OCI-LY1 (cell line): ENCODE data around the gene RAET1L.
"Not testable (repeated sequence)": the region's sequence is repeated elsewhere in the genome, so short reads cannot be mapped to it uniquely, and the experiment has no call there.

Source experiments
- H2AFZ ChIP-seq: fragments of 200-600 bp; sonication (generic), shearing (Covaris generic); 2 replicates; pipeline ENCODE4 v1.6.0; 2014; ENCODE audit warnings: antibody characterized with exemption, mild to moderate bottlenecking, low read length
- H3F3A ChIP-seq: fragments of 200-600 bp; sonication (generic), shearing (Covaris generic); 2 replicates; pipeline ENCODE4 v1.6.0; 2014; ENCODE audit warnings: mild to moderate bottlenecking, antibody characterized with exemption, low read length, moderate library complexity; ENCODE audit not compliant: insufficient read depth
- H3K27ac ChIP-seq: fragments of 200-600 bp; sonication (generic); 2 replicates; pipeline ENCODE4 v1.5.1; 2014; ENCODE audit warnings: low read length, mixed run types, mild to moderate bottlenecking, low read depth; ENCODE audit not compliant: poor library complexity, severe bottlenecking
- H3K27me3 ChIP-seq: fragments of 200-600 bp; sonication (generic); 2 replicates; pipeline ENCODE4 v1.6.0; 2014; ENCODE audit warnings: antibody characterized with exemption, mild to moderate bottlenecking, low read length, moderate library complexity; ENCODE audit not compliant: insufficient read depth
- H3K36me3 ChIP-seq: fragments of 200-600 bp; sonication (generic); 2 replicates; pipeline ENCODE4 v1.6.1; 2014; ENCODE audit warnings: mild to moderate bottlenecking, antibody characterized with exemption, low read length, moderate library complexity, mixed read lengths; ENCODE audit not compliant: insufficient read depth
- H3K4me1 ChIP-seq: fragments of 200-600 bp; sonication (generic); 2 replicates; pipeline ENCODE4 v1.5.1; 2014; ENCODE audit warnings: mild to moderate bottlenecking, low read length, moderate library complexity; ENCODE audit not compliant: insufficient read depth, severe bottlenecking
- H3K4me2 ChIP-seq: fragments of 200-600 bp; sonication (generic), shearing (Covaris generic); 2 replicates; pipeline ENCODE4 v1.6.1; 2014; ENCODE audit warnings: low read length
- H3K4me3 ChIP-seq: fragments of 200-600 bp; sonication (generic); 2 replicates; pipeline ENCODE4 v1.5.1; 2014; ENCODE audit warnings: low read length, low read depth, mild to moderate bottlenecking, mixed read lengths; ENCODE audit not compliant: poor library complexity, severe bottlenecking
- H3K79me2 ChIP-seq: fragments of 200-600 bp; shearing (Covaris generic); 2 replicates; pipeline ENCODE4 v1.6.1; 2016; ENCODE audit warnings: mixed run types, low read length, mixed read lengths; ENCODE audit not compliant: insufficient read depth
- H3K9ac ChIP-seq: fragments of 200-600 bp; sonication (generic), shearing (Covaris generic); 2 replicates; pipeline ENCODE4 v1.6.1; 2014; ENCODE audit warnings: mild to moderate bottlenecking, low read length, mixed read lengths
- H3K9me2 ChIP-seq: fragments of 200-600 bp; sonication (generic), shearing (Covaris generic); 2 replicates; pipeline ENCODE4 v1.6.1; 2014; ENCODE audit warnings: low read depth, mild to moderate bottlenecking, low read length, mixed read lengths
- H3K9me3 ChIP-seq: fragments of 200-600 bp; shearing (Covaris generic); 2 replicates; pipeline ENCODE4 v1.6.1; 2014; ENCODE audit warnings: low read length, mixed read lengths
- H4K20me1 ChIP-seq: fragments of 200-600 bp; sonication (generic), shearing (Covaris generic); 2 replicates; pipeline ENCODE4 v1.6.0; 2016; ENCODE audit warnings: mild to moderate bottlenecking, low read length; ENCODE audit not compliant: insufficient read depth
- EZH2 ChIP-seq: fragments of 200-600 bp; sonication (generic), shearing (Covaris generic); IDR thresholded peaks from 2 replicates; pipeline ENCODE4 v1.8.0; 2017; ENCODE audit warnings: borderline replicate concordance, mixed run types, mild to moderate bottlenecking, antibody characterized with exemption, low read length, moderate library complexity, mixed read lengths
- TF ChIP-seq, protein P1 (sequence below): fragments of 200-600 bp; sonication (generic), shearing (Covaris generic); IDR thresholded peaks from 2 replicates; pipeline ENCODE4 v1.5.1; 2017; ENCODE audit warnings: mild to moderate bottlenecking, antibody characterized with exemption, low read length, moderate library complexity, mixed read lengths

Gene RAET1L

GRCh38 chr6:150063640-150064039 lies 38.3 kb upstream of the RAET1L start:
- Histone ChIP-seq H3K9me3 (no peaks in the 10 kb centered on the region), H3K4me2 (no peak overlapping the region), H2AFZ (no peak overlapping the region), H3K79me2 (no peaks in the 10 kb centered on the region), H3K9ac (no peak overlapping the region), H4K20me1 (no peaks in the 10 kb centered on the region), H3K27me3 (peaks cover 5% of the 10 kb centered on the region; the same call in 1 of the 2 replicates), H3K27ac (no peak overlapping the region), H3K4me1 (peaks cover 10% of the 10 kb centered on the region), H3K4me3 (no peak overlapping the region), H3F3A (no peaks in the 10 kb centered on the region), H3K36me3 (no peaks in the 10 kb centered on the region; the same call in 1 of the 2 replicates), H3K9me2 (no peaks in the 10 kb centered on the region)
- TF ChIP-seq EZH2, result no peak
- TF ChIP-seq, protein P1, sequence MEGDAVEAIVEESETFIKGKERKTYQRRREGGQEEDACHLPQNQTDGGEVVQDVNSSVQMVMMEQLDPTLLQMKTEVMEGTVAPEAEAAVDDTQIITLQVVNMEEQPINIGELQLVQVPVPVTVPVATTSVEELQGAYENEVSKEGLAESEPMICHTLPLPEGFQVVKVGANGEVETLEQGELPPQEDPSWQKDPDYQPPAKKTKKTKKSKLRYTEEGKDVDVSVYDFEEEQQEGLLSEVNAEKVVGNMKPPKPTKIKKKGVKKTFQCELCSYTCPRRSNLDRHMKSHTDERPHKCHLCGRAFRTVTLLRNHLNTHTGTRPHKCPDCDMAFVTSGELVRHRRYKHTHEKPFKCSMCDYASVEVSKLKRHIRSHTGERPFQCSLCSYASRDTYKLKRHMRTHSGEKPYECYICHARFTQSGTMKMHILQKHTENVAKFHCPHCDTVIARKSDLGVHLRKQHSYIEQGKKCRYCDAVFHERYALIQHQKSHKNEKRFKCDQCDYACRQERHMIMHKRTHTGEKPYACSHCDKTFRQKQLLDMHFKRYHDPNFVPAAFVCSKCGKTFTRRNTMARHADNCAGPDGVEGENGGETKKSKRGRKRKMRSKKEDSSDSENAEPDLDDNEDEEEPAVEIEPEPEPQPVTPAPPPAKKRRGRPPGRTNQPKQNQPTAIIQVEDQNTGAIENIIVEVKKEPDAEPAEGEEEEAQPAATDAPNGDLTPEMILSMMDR, result no peak

DNA sequence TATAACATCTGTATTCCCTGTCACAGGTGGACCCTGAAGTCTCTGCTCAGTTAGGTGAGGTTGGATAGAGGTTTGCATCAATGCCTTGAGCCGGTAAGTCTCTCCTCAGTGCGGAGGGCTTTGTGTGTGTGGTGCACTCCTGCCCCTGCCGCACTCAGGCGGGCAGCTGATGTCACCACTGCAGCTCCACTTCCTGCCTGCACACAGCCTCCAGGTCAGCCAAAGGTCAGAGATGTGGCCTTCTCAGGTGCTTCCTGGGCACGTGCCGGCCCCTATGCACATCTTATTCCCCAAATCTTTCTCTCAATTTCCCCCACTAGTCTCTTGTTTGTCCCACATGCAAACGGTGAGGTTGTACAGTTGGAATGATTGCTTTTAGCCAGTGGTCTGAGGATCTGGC lies 34.6 kb upstream of the RAET1L start:
- H3K27me3 ChIP-seq, H3K4me3 ChIP-seq, H3F3A ChIP-seq, H3K4me1 ChIP-seq, H3K9me2 ChIP-seq, H2AFZ ChIP-seq, H4K20me1 ChIP-seq, H3K4me2 ChIP-seq, H3K9me3 ChIP-seq, H3K27ac ChIP-seq, H3K9ac ChIP-seq, H3K36me3 ChIP-seq, H3K79me2 ChIP-seq: not testable (repeated sequence)

- Histone ChIP-seq H3K27me3 (peaks cover 5% of the 10 kb centered on the region; the same call in 1 of the 2 replicates), H3K9me2 (no peaks in the 10 kb centered on the region), H3K9ac (no peak overlapping the region), H3K79me2 (no peaks in the 10 kb centered on the region), H3F3A (no peaks in the 10 kb centered on the region), H3K4me1 (peaks cover 3% of the 10 kb centered on the region), H4K20me1 (no peaks in the 10 kb centered on the region), H3K27ac (no peak overlapping the region), H2AFZ (no peak overlapping the region), H3K36me3 (no peaks in the 10 kb centered on the region), H3K9me3 (no peaks in the 10 kb centered on the region), H3K4me2 (no peak overlapping the region), H3K4me3 (no peak overlapping the region)
- TF ChIP-seq EZH2, result no peak
- TF ChIP-seq, protein P1, result no peak
Observed at GRCh38 chr6:150058986-150059385, 33.7 kb upstream of the RAET1L start.

DNA sequence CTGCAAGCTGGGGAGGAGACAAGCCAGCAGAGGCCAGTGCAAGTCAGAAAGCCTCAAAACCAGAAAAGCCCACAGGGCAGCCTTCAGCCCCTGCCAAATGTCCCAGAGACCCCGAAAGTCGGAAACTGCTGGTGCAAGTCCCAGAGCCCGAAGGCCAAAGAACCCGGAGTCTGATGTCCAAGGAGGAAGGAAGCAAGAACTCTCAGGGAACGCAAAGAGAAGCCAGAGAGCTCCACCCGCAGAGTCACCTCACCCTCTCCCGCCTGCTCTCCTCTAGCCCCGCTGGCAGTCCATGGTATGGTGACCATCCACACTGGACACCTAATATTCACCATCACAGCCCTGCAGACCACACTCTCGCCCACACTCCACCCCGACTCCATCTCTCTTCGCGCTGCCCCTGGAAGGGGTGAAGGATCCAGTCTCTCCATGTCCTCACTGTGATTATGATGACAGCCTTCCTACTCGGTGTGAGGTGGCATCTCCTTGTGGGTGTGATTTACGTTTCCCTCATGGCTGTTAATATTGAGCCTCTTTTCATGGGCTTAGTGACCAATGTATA lies 33.0 kb upstream of the RAET1L start:
- no peaks in the 10 kb centered on the region for H4K20me1 ChIP-seq
- no peak overlapping the region for H3K27ac ChIP-seq
- H3K4me1 ChIP-seq, result peaks cover 3% of the 10 kb centered on the region
- no peaks in the 10 kb centered on the region for H3K9me3 ChIP-seq
- H2AFZ ChIP-seq, result no peak overlapping the region
- H3K9me2 ChIP-seq, result no peaks in the 10 kb centered on the region
- H3K79me2 ChIP-seq, result no peaks in the 10 kb centered on the region
- no peaks in the 10 kb centered on the region for H3F3A ChIP-seq
- H3K9ac ChIP-seq, result no peak overlapping the region
- no peak overlapping the region for H3K4me2 ChIP-seq
- no peaks in the 10 kb centered on the region for H3K36me3 ChIP-seq
- TF ChIP-seq, protein P1, result no peak
- TF ChIP-seq EZH2, result no peak
- H3K4me3 ChIP-seq, result no peak overlapping the region
- H3K27me3 ChIP-seq, result peaks cover 5% of the 10 kb centered on the region; the same call in 1 of the 2 replicates
